Measurements from ENCODE around the gene PRKAR1B. TPM values are rescaled to one million over a fixed set of nuclear protein-coding genes. Genes with fewer than 3 reads are reported as not detected.
A peak's percentile ranks its signal among the peaks of the same experiment; 100 is the strongest.
"Not testable (repeated sequence)": the region's sequence is repeated elsewhere in the genome, so short reads cannot be mapped to it uniquely, and the experiment has no call there.

Gene PRKAR1B
- total RNA-seq, 1 donor from 2014 or later, result 39.5 TPM

DNA sequence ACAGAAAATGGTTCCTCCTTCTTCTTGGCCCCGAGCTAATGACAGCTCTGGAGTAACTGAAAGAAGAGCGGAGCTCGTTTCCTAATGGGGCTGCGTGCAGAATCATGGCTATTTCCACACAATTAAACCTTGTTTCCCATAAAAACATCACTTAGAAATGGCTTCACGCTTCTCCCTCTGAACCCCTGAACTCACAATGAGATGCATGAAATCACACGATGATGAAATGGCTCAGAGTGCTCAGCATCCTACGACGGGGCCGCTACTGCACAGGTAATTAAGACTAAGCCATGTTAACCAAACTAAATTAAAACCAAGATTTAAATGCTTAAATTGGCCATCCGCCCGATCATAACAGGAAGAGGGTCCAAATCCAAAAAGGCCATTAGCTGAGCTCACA, 80.6 kb downstream of the PRKAR1B start:
- DNase-seq (ENCODE audit: low read depth in 2 of 2), result no peak

DNA sequence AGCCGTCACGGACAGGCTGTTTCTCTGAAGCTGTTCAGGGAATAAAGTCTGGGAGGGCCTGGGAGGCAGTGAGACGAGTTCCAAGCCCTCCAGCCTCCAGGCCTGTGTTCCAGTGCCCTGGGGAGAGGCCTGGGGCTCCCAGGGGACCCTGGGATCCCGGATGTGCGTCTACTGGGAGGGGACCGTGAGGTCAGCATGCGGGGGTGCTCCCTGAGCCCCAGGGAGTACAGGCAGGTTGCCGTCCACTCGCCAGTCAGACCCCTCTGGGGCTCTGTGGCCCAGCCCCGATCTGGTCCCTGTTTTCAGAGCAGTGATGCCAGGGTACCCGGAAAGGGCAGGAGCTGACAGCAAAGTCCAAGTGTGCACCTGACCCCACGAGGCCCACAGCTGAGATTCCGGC, 81.5 kb downstream of the PRKAR1B start:
- DNase-seq (ENCODE audit: low read depth in 2 of 2), result no peak

GRCh38 chr7:644381-645305, 82.4 kb downstream of the PRKAR1B start:
- DNase-seq (ENCODE audit: low read depth in 2 of 2), result no peak

GRCh38 chr7:641966-642365, 85.1 kb downstream of the PRKAR1B start:
- DNase-seq (ENCODE audit: low read depth in 2 of 2), result no peak

GRCh38 chr7:641269-641671, 85.8 kb downstream of the PRKAR1B start:
- DNase-seq (ENCODE audit: low read depth in 2 of 2), result peak; percentile 62 to 82

- DNase-seq (ENCODE audit: low read depth in 2 of 2), result no peak
Measured at GRCh38 chr7:638256-639011, 88.6 kb downstream of the PRKAR1B start.

- no peak for DNase-seq (ENCODE audit: low read depth in 2 of 2)
Measured at GRCh38 chr7:637826-638225, 89.3 kb downstream of the PRKAR1B start.

DNA sequence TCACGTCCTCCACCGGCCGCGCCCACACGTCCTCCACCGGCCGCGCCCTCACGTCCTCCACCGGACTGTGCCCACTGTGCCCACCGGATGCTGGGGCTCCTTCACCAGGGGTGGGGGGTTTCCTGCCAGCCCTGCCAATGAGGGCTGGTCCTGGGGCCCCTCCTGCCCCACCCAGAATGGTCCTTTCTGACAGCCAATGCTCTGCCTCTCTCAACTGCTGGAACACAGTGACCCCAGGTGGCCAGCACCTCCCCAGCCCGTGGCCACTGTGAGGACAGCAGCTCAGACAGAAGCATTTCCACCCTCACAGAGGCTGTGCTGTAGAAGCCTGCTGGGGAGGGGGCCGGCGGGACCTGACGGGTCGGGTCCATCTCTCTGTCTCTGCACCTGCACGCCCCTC, 90.7 kb downstream of the PRKAR1B start:
- peak in 1 of 2 donors; percentile 41 for DNase-seq (ENCODE audit: low read depth in 2 of 2)

- DNase-seq (ENCODE audit: low read depth in 2 of 2), result not testable (repeated sequence)
Measured at GRCh38 chr7:635687-636382, 91.2 kb downstream of the PRKAR1B start.

DNA sequence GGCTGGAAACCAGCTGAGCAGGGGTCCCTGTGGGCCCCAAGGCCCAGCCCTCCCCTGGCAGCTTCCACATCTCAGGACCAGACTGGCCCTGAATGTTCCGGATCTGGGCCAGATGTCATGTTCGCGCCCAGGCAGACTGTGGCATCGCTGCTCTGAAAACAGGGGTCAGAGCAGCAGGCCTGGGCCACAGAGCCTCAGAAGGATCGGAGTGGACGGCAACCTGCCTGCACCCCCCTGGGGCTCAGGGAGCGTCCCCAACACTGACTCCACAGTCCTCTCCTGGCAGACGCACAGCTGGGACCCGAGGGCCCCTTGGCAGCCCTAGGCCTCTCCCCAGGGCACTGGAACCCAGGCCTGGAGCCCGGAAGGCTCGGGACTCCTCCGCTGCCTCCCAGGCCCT, 91.9 kb downstream of the PRKAR1B start:
- DNase-seq (ENCODE audit: low read depth in 2 of 2), result no peak

DNA sequence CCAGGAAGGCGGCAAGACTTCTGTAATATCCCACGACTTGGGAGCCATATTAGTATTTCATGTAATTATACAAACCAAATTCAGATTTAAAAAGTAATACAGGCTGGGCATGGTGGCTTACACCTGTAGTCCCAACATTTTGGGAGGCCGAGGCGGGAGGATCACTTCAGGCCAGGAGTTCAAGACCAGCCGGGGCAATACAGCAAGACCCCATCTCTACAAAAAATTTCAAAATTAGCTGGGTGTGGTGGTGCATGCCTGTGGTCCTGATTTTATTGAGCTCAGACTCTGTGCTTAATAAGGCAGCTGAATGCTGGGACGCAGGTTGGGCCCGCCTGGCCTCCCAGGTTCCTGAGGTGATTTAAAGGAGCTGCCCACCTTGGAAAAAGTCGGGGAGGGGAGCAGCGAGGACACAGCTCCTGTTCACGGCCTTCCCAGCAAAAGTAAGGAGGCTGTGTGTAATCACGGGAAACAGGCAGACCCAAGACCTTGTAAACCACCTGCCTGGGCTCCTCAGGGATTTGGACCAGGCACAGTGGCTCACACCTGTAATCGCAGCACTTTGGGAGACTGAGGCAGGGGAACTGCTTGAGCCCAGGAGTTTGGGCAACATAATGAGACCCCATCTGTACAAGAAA, 93.6 kb downstream of the PRKAR1B start:
- DNase-seq (ENCODE audit: low read depth in 2 of 2), result no peak

- DNase-seq (ENCODE audit: low read depth in 2 of 2), result no peak
Measured at GRCh38 chr7:632831-633210, 94.3 kb downstream of the PRKAR1B start.

DNA sequence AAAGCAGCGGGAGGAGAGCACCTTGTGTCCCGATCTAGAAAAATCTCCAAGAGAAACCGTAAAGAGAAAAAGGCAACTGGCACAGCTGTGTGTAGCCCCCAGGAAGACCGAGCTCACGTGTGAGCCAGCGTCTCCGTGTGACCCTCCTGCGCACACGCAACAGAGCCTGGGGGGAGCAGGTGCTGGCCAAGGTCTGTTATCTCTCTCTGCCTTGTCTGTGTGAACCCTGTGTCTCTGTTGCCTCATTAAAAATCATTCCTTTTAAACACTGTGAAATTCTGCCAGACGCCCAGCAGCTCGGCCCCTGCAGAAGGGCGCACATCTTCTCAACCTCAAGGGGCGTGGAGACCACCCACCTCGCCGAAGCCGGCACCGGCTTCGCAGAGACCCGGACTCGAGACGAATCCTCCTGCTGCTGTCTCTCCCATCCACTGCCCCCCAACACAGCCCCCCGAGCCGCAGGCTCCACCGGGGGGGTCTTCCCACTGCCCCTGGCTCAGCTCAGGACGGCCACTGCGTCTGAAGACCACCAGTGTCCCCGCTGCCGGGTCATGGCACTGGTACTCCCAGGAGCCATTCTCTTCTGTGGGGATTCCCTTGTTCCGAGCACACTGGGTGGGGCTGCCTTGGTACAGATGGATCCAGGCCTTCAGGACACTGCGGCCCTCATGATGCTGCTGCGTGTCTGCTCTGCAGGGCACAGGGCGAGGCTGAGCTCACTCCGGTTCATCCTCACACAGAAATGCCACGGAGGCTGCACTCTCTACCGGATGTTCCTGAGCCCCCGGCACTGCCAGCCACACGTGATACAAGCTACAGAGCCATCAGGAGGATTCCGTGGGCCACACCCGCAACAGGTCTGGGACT, 94.9 kb downstream of the PRKAR1B start:
- no peak for DNase-seq (ENCODE audit: low read depth in 2 of 2)

GRCh38 chr7:631291-631711, 95.8 kb downstream of the PRKAR1B start:
- no peak for DNase-seq (ENCODE audit: low read depth in 2 of 2)

DNA sequence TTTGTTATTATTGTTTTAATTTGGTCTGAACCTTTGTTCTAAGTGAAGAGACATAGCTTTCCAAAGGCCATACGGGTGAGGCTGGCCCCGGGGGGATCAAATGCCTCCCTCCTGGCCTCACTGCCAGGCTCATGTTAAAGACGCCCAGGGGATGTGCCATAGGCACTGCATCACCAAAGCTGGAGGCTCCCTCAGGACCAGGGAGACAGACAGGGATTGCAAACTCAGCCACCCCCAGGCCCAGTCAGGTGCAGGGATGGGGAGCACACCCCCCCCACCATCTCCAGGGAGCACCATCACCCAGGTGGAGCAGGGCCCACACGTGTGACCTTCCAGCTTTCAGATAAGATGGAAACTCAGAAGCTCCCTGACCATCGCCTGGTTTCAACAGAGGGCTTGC, 96.5 kb downstream of the PRKAR1B start:
- no peak for DNase-seq (ENCODE audit: low read depth in 2 of 2)

DNA sequence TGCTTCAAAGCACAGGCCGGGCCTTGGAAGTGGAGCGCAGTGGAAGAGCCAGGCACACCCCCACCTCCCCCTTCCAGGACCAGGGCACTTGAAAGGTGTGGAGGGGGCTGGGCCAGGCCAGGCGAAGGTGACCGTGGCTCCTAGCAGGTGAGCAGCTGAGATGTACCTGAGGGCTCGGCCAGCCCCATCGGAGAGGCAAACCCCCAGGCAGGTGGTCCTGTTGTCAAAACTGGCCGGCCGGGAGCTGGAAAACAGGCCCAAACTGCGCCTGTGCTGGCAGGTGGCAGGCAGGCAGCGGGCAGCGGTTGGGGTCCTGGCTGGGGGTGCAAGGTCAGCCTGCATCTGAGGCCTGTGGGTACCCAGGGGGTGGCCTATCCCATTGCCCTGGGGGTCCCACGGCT, 97.0 kb downstream of the PRKAR1B start:
- no peak for DNase-seq (ENCODE audit: low read depth in 2 of 2)

GRCh38 chr7:628826-629225, 98.3 kb downstream of the PRKAR1B start:
- no peak for DNase-seq (ENCODE audit: low read depth in 2 of 2)

DNA sequence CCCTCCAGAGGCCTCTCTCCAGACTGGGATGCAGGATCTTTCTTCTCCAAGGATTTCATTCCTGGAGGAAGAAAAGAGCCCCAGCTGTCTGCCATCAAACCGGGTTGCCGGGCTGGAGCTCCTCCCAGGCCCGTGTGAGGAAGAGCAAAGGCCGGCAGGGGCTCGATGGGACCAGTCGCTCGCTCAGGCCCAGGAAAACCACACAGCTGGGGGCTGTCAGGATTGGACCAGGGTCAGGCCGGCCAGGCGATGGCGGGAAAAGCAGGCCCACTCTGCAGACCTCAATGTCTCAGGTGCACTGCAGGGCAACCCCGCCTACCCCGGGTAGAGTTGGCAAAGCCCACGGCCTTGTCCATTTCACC, 98.7 kb downstream of the PRKAR1B start:
- no peak for DNase-seq (ENCODE audit: low read depth in 2 of 2)

- DNase-seq (ENCODE audit: low read depth in 2 of 2), result no peak
Measured at GRCh38 chr7:627661-628401, 99.2 kb downstream of the PRKAR1B start.

DNA sequence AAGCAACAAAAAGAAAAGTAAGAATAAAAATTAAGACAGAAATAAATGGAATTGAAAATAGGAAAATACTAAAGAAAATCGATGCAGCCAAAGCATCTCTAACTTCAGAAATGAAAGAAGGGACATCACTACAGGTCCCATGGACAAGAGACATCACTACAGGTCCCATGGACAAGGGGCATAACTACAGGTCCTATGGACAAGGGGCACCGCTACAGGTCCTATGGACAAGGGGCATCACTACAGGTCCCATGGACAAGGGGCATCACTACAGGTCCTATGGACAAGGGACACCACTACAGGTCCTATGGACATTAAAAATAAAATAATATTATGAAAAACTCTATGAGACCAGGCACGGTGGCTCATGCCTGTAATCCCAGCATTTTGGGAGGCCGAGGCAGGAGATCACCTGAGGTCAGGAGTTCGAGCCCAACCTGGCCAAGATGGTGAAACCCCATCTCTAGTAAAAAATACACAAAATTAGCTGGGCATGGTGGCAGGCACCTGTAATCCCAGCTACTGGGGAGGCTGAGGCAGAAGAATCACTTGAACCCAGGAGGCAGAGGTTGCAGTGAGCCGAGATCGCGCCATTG, 101.6 kb downstream of the PRKAR1B start:
- no peak for DNase-seq (ENCODE audit: low read depth in 2 of 2)

Measured in dermis microvascular lymphatic vessel endothelial cell (primary cell).